WTC11 (cell line): Measurements from ENCODE around the gene SLC25A41.

Experiments
- ESRRA ChIP-seq: sonication (generic); formaldehyde crosslinking; IDR thresholded peaks from 2 replicates; pipeline ENCODE4 v1.8.1; 2022; ENCODE audit warnings: mild to moderate bottlenecking, missing genetic modification reagents, borderline replicate concordance
- HMGXB4 ChIP-seq: sonication (generic); formaldehyde crosslinking; IDR thresholded peaks from 2 replicates; pipeline ENCODE4 v1.8.1; 2023; ENCODE audit warnings: mild to moderate bottlenecking, moderate library complexity, missing genetic modification reagents
- IRF2 ChIP-seq: sonication (generic); formaldehyde crosslinking; IDR thresholded peaks from 2 replicates; pipeline ENCODE4 v1.8.0; 2022; ENCODE audit warnings: low read depth, missing genetic modification reagents, borderline replicate concordance
- JUN ChIP-seq: sonication (generic); formaldehyde crosslinking; IDR thresholded peaks from 2 replicates; pipeline ENCODE4 v1.8.0; 2023; ENCODE audit warnings: mild to moderate bottlenecking, missing genetic modification reagents
- KAT7 ChIP-seq: sonication (generic); formaldehyde crosslinking; IDR thresholded peaks from 2 replicates; pipeline ENCODE4 v1.8.1; 2023; ENCODE audit warnings: missing genetic modification reagents, mild to moderate bottlenecking, borderline replicate concordance
- MYBL2 ChIP-seq: sonication (generic); formaldehyde crosslinking; IDR thresholded peaks from 2 replicates; pipeline ENCODE4 v1.8.1; 2023; ENCODE audit warnings: mild to moderate bottlenecking, moderate library complexity, missing genetic modification reagents
- RELA ChIP-seq: sonication (generic); formaldehyde crosslinking; IDR thresholded peaks from 2 replicates; pipeline ENCODE4 v1.8.1; 2022; ENCODE audit warnings: missing genetic modification reagents, mild to moderate bottlenecking, borderline replicate concordance
- SMAD3 ChIP-seq: sonication (generic); formaldehyde crosslinking; IDR thresholded peaks from 2 replicates; pipeline ENCODE4 v1.8.0; 2022; ENCODE audit warnings: missing genetic modification reagents, mild to moderate bottlenecking, borderline replicate concordance
- TEAD4 ChIP-seq: sonication (generic); formaldehyde crosslinking; IDR thresholded peaks from 2 replicates; pipeline ENCODE4 v1.8.0; 2022; ENCODE audit warnings: mild to moderate bottlenecking, missing genetic modification reagents
- TF ChIP-seq, protein P1 (sequence below): fragments of 200-600 bp; IDR thresholded peaks from 2 replicates; pipeline ENCODE4 v1.8.0; 2022; ENCODE audit warnings: antibody characterized with exemption
- TF ChIP-seq, protein P2 (sequence below): fragments of 250-450 bp; sonication (Bioruptor Pico); IDR thresholded peaks from 2 replicates; pipeline ENCODE4 v1.9.0; 2021; ENCODE audit warnings: mild to moderate bottlenecking, borderline replicate concordance

DNA sequence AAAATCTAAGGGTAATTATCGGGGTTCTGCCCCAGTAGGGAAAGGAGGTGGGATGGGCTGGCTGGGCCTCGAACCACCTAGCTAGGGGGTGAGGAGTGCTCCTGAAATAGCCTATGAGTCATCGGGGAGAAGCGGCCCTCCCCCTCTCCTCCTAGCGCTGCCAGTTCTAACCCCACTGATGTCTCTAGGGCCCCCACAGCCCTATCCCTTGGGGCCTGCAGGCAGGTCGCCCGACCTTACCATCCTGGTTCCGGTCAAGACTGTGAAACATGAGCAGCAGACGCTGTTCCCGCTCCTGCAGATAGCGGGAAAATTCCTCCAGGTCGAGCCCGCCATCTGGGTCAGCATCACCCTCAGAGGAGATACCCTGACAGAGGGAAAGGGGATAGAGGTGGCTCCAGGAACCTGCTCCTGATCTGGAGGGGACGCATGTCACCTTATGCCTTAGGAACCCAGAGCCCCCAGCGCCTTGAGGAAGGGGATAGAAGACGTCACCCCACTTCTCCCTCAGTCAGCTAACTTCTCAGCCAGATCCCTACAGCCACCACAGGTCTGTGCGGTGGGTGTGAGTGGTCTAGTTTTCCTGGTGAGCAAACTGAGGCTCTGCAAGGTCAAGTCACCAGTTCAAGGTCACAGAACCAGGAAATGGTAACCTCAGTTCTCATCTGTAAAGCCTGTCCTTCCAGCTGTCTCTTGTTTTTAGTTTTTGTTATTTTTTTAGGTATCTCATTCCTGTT is 24.6 kb upstream of the SLC25A41 start:
- TF ChIP-seq, protein P1, sequence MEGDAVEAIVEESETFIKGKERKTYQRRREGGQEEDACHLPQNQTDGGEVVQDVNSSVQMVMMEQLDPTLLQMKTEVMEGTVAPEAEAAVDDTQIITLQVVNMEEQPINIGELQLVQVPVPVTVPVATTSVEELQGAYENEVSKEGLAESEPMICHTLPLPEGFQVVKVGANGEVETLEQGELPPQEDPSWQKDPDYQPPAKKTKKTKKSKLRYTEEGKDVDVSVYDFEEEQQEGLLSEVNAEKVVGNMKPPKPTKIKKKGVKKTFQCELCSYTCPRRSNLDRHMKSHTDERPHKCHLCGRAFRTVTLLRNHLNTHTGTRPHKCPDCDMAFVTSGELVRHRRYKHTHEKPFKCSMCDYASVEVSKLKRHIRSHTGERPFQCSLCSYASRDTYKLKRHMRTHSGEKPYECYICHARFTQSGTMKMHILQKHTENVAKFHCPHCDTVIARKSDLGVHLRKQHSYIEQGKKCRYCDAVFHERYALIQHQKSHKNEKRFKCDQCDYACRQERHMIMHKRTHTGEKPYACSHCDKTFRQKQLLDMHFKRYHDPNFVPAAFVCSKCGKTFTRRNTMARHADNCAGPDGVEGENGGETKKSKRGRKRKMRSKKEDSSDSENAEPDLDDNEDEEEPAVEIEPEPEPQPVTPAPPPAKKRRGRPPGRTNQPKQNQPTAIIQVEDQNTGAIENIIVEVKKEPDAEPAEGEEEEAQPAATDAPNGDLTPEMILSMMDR, result no peak
- TF ChIP-seq JUN (CRISPR knock-in tag) (no peak), SMAD3 (CRISPR knock-in tag) (no peak), TEAD4 (CRISPR knock-in tag) (no peak), ESRRA (CRISPR knock-in tag) (no peak; the same call in 1 of the 2 replicates), KAT7 (no peak), RELA (CRISPR knock-in tag) (no peak), MYBL2 (CRISPR knock-in tag) (no peak), IRF2 (CRISPR knock-in tag) (no peak), HMGXB4 (no peak)
- TF ChIP-seq, protein P2, sequence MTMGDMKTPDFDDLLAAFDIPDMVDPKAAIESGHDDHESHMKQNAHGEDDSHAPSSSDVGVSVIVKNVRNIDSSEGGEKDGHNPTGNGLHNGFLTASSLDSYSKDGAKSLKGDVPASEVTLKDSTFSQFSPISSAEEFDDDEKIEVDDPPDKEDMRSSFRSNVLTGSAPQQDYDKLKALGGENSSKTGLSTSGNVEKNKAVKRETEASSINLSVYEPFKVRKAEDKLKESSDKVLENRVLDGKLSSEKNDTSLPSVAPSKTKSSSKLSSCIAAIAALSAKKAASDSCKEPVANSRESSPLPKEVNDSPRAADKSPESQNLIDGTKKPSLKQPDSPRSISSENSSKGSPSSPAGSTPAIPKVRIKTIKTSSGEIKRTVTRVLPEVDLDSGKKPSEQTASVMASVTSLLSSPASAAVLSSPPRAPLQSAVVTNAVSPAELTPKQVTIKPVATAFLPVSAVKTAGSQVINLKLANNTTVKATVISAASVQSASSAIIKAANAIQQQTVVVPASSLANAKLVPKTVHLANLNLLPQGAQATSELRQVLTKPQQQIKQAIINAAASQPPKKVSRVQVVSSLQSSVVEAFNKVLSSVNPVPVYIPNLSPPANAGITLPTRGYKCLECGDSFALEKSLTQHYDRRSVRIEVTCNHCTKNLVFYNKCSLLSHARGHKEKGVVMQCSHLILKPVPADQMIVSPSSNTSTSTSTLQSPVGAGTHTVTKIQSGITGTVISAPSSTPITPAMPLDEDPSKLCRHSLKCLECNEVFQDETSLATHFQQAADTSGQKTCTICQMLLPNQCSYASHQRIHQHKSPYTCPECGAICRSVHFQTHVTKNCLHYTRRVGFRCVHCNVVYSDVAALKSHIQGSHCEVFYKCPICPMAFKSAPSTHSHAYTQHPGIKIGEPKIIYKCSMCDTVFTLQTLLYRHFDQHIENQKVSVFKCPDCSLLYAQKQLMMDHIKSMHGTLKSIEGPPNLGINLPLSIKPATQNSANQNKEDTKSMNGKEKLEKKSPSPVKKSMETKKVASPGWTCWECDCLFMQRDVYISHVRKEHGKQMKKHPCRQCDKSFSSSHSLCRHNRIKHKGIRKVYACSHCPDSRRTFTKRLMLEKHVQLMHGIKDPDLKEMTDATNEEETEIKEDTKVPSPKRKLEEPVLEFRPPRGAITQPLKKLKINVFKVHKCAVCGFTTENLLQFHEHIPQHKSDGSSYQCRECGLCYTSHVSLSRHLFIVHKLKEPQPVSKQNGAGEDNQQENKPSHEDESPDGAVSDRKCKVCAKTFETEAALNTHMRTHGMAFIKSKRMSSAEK (CRISPR knock-in tag), result no peak
